Adrenal gland (tissue), 12 donors: ENCODE measurements around the gene HMGB4. TPM values are rescaled to one million over a fixed set of nuclear protein-coding genes. Genes with fewer than 3 reads are reported as not detected.

Source experiments
- DNase-seq, 7 donors: peaks; one replicate each; pipeline ENCODE4 v3.0.0-alpha.2; 2019 to 2020
- H3K27ac ChIP-seq, 5 donors: fragments of 200-600 bp; sonication (generic) in 4 of 5; 1 replicate in 3 of 5; 2 replicates in 2 of 5; pipeline versions ENCODE4 v1.5.1 to v1.8.0; 2016 to 2020; ENCODE audit warnings: mild to moderate bottlenecking in 1 of 5
- H3K27me3 ChIP-seq: fragments of 200-600 bp; 2 replicates; pipeline ENCODE4 v1.8.0; 2021
- H3K36me3 ChIP-seq, 2 donors: fragments of 200-600 bp; replicated peaks in 1 of 2; 1 replicate in 1 of 2; 2 replicates in 1 of 2; pipeline versions ENCODE4 v1.5.1 to v1.8.0; 2018 to 2022
- H3K4me1 ChIP-seq, 2 donors: fragments of 200-600 bp; replicated peaks in 1 of 2; 1 replicate in 1 of 2; 2 replicates in 1 of 2; pipeline versions ENCODE4 v1.5.1 to v1.8.0; 2018 to 2021
- H3K4me3 ChIP-seq, 4 donors: fragments of 200-600 bp; sonication (generic) in 3 of 4; one replicate each; pipeline ENCODE4 v1.5.1; 2016 to 2018
- H3K9me3 ChIP-seq, 3 donors: fragments of 200-600 bp; sonication (generic) in 1 of 3; replicated peaks in 1 of 3; 1 replicate in 2 of 3; 2 replicates in 1 of 3; pipeline versions ENCODE4 v1.5.1 to v1.8.0; 2016 to 2021
- POLR2A ChIP-seq, 2 donors: fragments of 450-650 bp; IDR thresholded peaks; one replicate each; pipeline ENCODE4 v1.6.1; 2017; ENCODE audit warnings: antibody characterized with exemption in 2 of 2, mild to moderate bottlenecking in 2 of 2, moderate library complexity in 1 of 2
- WGBS, 4 donors: extraction: QIAGEN DNeasy Blood & Tissue Kit in 2 of 4; methylation state at CpG; one replicate each; pipeline versions ENCODE4 v1.1.5 to v1.1.7; 2013 to 2017; 5-methylcytosine and 5-hydroxymethylcytosine counted together
- intact Hi-C, 2 donors: fragments of 100-400 bp; cut with DNase I; formaldehyde crosslinking; loops; one replicate each; pipeline versions ENCODE4 v1.14.1 to v1.15.0; 2022 to 2023
- polyA plus RNA-seq, 3 donors: library from polyadenylated mRNA; stranded (reverse); fragments of 200-250 nt in 2 of 3; fragments of 350-450 nt in 1 of 3; fragmentation: Illumina TruSeq in 1 of 3; extraction: RNeasy Lipid Tissue Mini Kit (QIAGEN cat#74804) in 1 of 3; gene quantifications; one replicate each; pipeline ENCODE4 v1.2.3, GENCODE V29; 2013 to 2014
- total RNA-seq, 9 donors: library from RNA; depleted of rRNA in 4 of 9; stranded (reverse); fragments of >200 nt in 4 of 9; fragments of 120-200 nt in 1 of 9; fragmentation: NEBNext Ultra II Directional in 1 of 9; extraction: Animal tissue kit (Norgen Biotek cat#: 25700) in 1 of 9; gene quantifications; one replicate each; pipeline versions ENCODE4 v1.1.0 to v1.2.4, GENCODE V29; 2013 to 2023
- TF ChIP-seq, protein P1 (sequence below), 6 experiments: fragments of 450-650 bp in 4 of 6; fragments of 200-600 bp in 2 of 6; sonication (generic) in 1 of 6; IDR thresholded peaks; 1 replicate in 5 of 6; 2 replicates in 1 of 6; pipeline versions ENCODE4 v1.5.1 to v1.8.0; 2016 to 2021; ENCODE audit warnings: antibody characterized with exemption in 6 of 6, mild to moderate bottlenecking in 2 of 6, moderate library complexity in 1 of 6
- donor health status: healthy with polysubstance abuse.
- donor health status: Bipolar disorder and iron deficiency.
- donor health status: DM: yes; HTN: yes; CAD: no.
- donor health status: DM: no; HTN: no; CAD: no.
- donor health status: DM: no; HTN: no; CAD: no.
- donor health status: DM: yes; HTN: yes; CAD: no.

HMGB4 gene
- total and polyA plus RNA-seq, 12 donors, result not detected

GRCh38 chr1:33828059-33828458 is 35.8 kb upstream of the HMGB4 start:
- no peaks in the 10 kb centered on the region for H3K9me3 ChIP-seq
- no peaks in the 10 kb centered on the region for H3K36me3 ChIP-seq
- intact Hi-C loops, result no loop called here
- 41 to 61% (median 50%) methylated on average over 5 of the region's 5 CpGs for WGBS, 4 donors
- no peak overlapping the region for H3K27ac ChIP-seq
- H3K4me3 ChIP-seq, result no peak overlapping the region
- no peaks in the 10 kb centered on the region for H3K27me3 ChIP-seq
- H3K4me1 ChIP-seq, result no peaks in the 10 kb centered on the region
- no peak for TF ChIP-seq POLR2A (IDR thresholded peaks at IDR 0.05)
- TF ChIP-seq, protein P1, sequence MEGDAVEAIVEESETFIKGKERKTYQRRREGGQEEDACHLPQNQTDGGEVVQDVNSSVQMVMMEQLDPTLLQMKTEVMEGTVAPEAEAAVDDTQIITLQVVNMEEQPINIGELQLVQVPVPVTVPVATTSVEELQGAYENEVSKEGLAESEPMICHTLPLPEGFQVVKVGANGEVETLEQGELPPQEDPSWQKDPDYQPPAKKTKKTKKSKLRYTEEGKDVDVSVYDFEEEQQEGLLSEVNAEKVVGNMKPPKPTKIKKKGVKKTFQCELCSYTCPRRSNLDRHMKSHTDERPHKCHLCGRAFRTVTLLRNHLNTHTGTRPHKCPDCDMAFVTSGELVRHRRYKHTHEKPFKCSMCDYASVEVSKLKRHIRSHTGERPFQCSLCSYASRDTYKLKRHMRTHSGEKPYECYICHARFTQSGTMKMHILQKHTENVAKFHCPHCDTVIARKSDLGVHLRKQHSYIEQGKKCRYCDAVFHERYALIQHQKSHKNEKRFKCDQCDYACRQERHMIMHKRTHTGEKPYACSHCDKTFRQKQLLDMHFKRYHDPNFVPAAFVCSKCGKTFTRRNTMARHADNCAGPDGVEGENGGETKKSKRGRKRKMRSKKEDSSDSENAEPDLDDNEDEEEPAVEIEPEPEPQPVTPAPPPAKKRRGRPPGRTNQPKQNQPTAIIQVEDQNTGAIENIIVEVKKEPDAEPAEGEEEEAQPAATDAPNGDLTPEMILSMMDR (IDR thresholded peaks at IDR 0.05), result no peak
- no peak for DNase-seq

DNA sequence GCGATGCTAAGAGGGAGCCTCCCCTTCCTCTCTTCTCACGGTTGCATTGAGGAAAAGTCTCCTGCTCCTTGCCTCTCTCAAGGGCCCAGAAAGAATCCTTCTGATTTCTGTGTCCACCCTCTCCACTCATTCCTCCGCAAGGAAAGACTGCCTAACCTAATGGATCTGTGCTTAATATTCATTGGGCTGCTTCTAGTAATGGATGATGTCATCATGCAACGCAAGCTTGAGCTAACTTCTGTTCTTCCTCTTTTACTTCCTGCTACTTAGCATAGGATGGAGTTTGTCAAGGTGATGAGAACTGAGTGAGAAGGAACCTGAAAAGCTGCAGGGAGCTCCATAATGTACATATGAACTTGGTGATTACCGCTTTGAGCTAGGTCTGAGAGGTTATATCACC is 35.2 kb upstream of the HMGB4 start:
- no peak for DNase-seq
- Histone ChIP-seq H3K27ac (no peak overlapping the region), H3K4me3 (no peak overlapping the region), H3K27me3 (no peaks in the 10 kb centered on the region), H3K4me1 (no peaks in the 10 kb centered on the region), H3K9me3 (no peaks in the 10 kb centered on the region), H3K36me3 (no peaks in the 10 kb centered on the region)
- TF ChIP-seq POLR2A (IDR thresholded peaks at IDR 0.05), result no peak
- TF ChIP-seq, protein P1 (IDR thresholded peaks at IDR 0.05), result no peak
- intact Hi-C loops, result no loop called here
- 73 to 91% (median 90%) methylated on average over 3 to 5 of the region's 5 CpGs for WGBS, 4 donors

DNA sequence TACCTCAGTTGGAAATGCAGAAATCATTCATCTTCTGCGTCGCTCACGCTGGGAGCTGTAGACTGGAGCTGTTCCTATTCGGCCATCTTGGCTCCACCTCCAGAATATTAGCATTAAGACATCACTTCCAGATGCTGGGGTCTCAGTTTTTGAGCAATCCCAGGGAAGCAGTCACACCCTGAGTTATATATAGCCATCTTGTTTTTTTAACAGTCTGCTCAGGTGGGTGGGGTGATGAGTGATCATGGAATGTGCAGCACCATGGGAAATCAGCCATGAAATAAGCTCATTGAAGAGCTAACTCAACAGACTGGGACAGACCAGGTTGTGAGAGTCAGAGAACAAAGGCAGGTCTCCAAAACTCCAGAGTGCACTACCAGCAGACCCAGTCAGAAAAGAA is 27.0 kb upstream of the HMGB4 start:
- Histone ChIP-seq H3K27ac (no peak overlapping the region), H3K4me3 (no peak overlapping the region), H3K9me3 (no peaks in the 10 kb centered on the region), H3K27me3 (no peaks in the 10 kb centered on the region), H3K4me1 (no peaks in the 10 kb centered on the region), H3K36me3 (no peaks in the 10 kb centered on the region)
- WGBS, 4 donors, result 87 to 95% (median 93%) methylated on average over 4 of the region's 4 CpGs
- intact Hi-C loops, result no loop called here
- no peak for TF ChIP-seq POLR2A (IDR thresholded peaks at IDR 0.05)
- TF ChIP-seq, protein P1 (IDR thresholded peaks at IDR 0.05), result no peak
- no peak for DNase-seq

GRCh38 chr1:33837635-33838034 is 26.2 kb upstream of the HMGB4 start:
- Histone ChIP-seq H3K36me3 (no peaks in the 10 kb centered on the region), H3K27ac (no peak overlapping the region), H3K4me1 (no peaks in the 10 kb centered on the region), H3K4me3 (no peak overlapping the region), H3K27me3 (no peaks in the 10 kb centered on the region), H3K9me3 (no peaks in the 10 kb centered on the region)
- intact Hi-C loops, result no loop called here
- WGBS, 4 donors, result 83 to 93% (median 89%) methylated on average over 3 of the region's 3 CpGs
- TF ChIP-seq POLR2A (IDR thresholded peaks at IDR 0.05), result no peak
- TF ChIP-seq, protein P1 (IDR thresholded peaks at IDR 0.05), result no peak
- DNase-seq, result no peak
